B cell (primary cell): ENCODE results near the gene MORN1. TPM values are rescaled to one million over a fixed set of nuclear protein-coding genes. Genes with fewer than 3 reads are reported as not detected.

Source experiments
- ATAC-seq: fragments of 200-7000 bp; cut with Tn5 transposase; one replicate; pipeline ENCODE4 v1.10.0; 2021; ENCODE audit warnings: low read depth, mild to moderate bottlenecking, moderate number of reproducible peaks, moderate library complexity
- CTCF ChIA-PET: fragments of 350-600 bp; sonication (Branson Sonifier 250); formaldehyde crosslinking; loops from one replicate; lab custom pipeline; 2021; ENCODE audit warnings: antibody characterized with exemption, inconsistent platforms; lab: Charles Lee
- POLR2A ChIA-PET: fragments of 350-600 bp; sonication (Branson Sonifier 250); formaldehyde crosslinking; loops from one replicate; lab custom pipeline; 2021; ENCODE audit warnings: antibody characterized with exemption; lab: Charles Lee
- DNase-seq: peaks from one replicate; pipeline ENCODE4 v3.0.0; 2013
- H2AFZ ChIP-seq: 2 replicates; pipeline ENCODE4 v1.6.1; 2012; ENCODE audit warnings: mild to moderate bottlenecking, low read depth, low read length; ENCODE audit not compliant: insufficient read depth, poor library complexity, severe bottlenecking
- H3K27ac ChIP-seq, 2 donors: 1 replicate in 1 of 2; 2 replicates in 1 of 2; pipeline ENCODE4 v1.5.1; 2012 to 2013; ENCODE audit warnings: low read length in 2 of 2, mild to moderate bottlenecking in 2 of 2, moderate library complexity in 1 of 2
- H3K27me3 ChIP-seq, 4 experiments: fragments of 200-600 bp in 1 of 4; sonication (generic) in 1 of 4; replicated peaks in 1 of 4; 1 replicate in 2 of 4; 2 replicates in 2 of 4; pipeline versions ENCODE4 v1.6.1 to v1.7.0; 2013 to 2016; ENCODE audit warnings: low read length in 3 of 4, mild to moderate bottlenecking in 2 of 4, mixed read lengths in 1 of 4, moderate library complexity in 1 of 4; ENCODE audit not compliant: insufficient read depth in 4 of 4, control insufficient read depth in 3 of 4; ENCODE audit errors: control extremely low read depth in 1 of 4
- H3K36me3 ChIP-seq, 2 experiments: replicated peaks in 1 of 2; 1 replicate in 1 of 2; 2 replicates in 1 of 2; pipeline versions ENCODE4 v1.6.1 to v1.7.1; 2013; ENCODE audit warnings: low read length in 1 of 2; ENCODE audit not compliant: insufficient read depth in 2 of 2, control insufficient read depth in 1 of 2; ENCODE audit errors: control extremely low read depth in 1 of 2, extremely low read depth in 1 of 2
- H3K4me1 ChIP-seq, 2 donors: fragments of 200-600 bp in 1 of 2; sonication (generic) in 1 of 2; 1 replicate in 1 of 2; 2 replicates in 1 of 2; pipeline versions ENCODE4 v1.5.1 to v1.6.1; 2013 to 2017; ENCODE audit warnings: low read length in 2 of 2; ENCODE audit not compliant: control insufficient read depth in 2 of 2, insufficient read depth in 2 of 2
- H3K4me2 ChIP-seq: replicated peaks from 2 replicates; pipeline ENCODE3; 2012; ENCODE audit warnings: mild to moderate bottlenecking, low read depth, low read length; ENCODE audit not compliant: poor library complexity, severe bottlenecking
- H3K4me3 ChIP-seq, 5 experiments: fragments of 200-600 bp in 1 of 5; sonication (generic) in 1 of 5; 1 replicate in 3 of 5; 2 replicates in 2 of 5; pipeline versions ENCODE4 v1.5.1 to v1.7.0; 2011 to 2016; ENCODE audit warnings: low read length in 4 of 5, mild to moderate bottlenecking in 4 of 5, low read depth in 2 of 5, control low read depth in 1 of 5, moderate library complexity in 1 of 5; ENCODE audit not compliant: insufficient read depth in 1 of 5; ENCODE audit errors: control extremely low read depth in 1 of 5, extremely low read depth in 1 of 5
- H3K79me2 ChIP-seq: fragments of 200-600 bp; sonication (generic); one replicate; pipeline ENCODE4 v1.6.0; 2016; ENCODE audit warnings: low read length; ENCODE audit not compliant: control insufficient read depth, insufficient read depth
- H3K9ac ChIP-seq: fragments of 200-600 bp; sonication (generic); 2 replicates; pipeline ENCODE4 v1.6.1; 2017; ENCODE audit warnings: mild to moderate bottlenecking, low read length, moderate library complexity
- H3K9me3 ChIP-seq, 3 donors: one replicate each; pipeline versions ENCODE4 v1.6.1 to v1.7.1; 2013; ENCODE audit warnings: low read length in 2 of 3; ENCODE audit not compliant: control insufficient read depth in 2 of 3, insufficient read depth in 1 of 3; ENCODE audit errors: control extremely low read depth in 1 of 3
- H4K20me1 ChIP-seq: 2 replicates; pipeline ENCODE4 v1.6.0; 2012; ENCODE audit warnings: mild to moderate bottlenecking, low read length; ENCODE audit not compliant: insufficient read depth, control insufficient read depth, poor library complexity, severe bottlenecking
- H3K27ac Mint-ChIP-seq: one replicate; pipeline ENCODE4 v1.8.0; 2021; ENCODE audit warnings: mixed read lengths
- H3K27me3 Mint-ChIP-seq: one replicate; pipeline ENCODE4 v1.8.0; 2021; ENCODE audit warnings: mixed read lengths
- H3K4me1 Mint-ChIP-seq: one replicate; pipeline ENCODE4 v1.8.0; 2021; ENCODE audit warnings: mixed read lengths
- H3K4me3 Mint-ChIP-seq: one replicate; pipeline ENCODE4 v1.8.0; 2021; ENCODE audit warnings: mixed read lengths
- H3K9me3 Mint-ChIP-seq: one replicate; pipeline ENCODE4 v1.8.0; 2022; ENCODE audit warnings: mixed read lengths; ENCODE audit not compliant: insufficient read depth
- EZH2 ChIP-seq: IDR thresholded peaks from 2 replicates; pipeline ENCODE4 v1.6.1; 2012; ENCODE audit warnings: borderline replicate concordance, low read depth, mild to moderate bottlenecking, moderate library complexity, low read length; ENCODE audit not compliant: insufficient read depth, poor library complexity, severe bottlenecking
- WGBS: methylation state at CpG from one replicate; pipeline ENCODE4 v1.1.5; 2013; ENCODE audit warnings: missing lambda C conversion rate; ENCODE audit not compliant: insufficient coverage; 5-methylcytosine and 5-hydroxymethylcytosine counted together
- intact Hi-C: fragments of 100-400 bp; cut with micrococcal nuclease; formaldehyde crosslinking; loops from one replicate; pipeline ENCODE4 v1.10.0; 2022
- polyA plus RNA-seq: library from polyadenylated mRNA; depleted of rRNA; stranded (reverse); fragments of >200 nt; gene quantifications from 2 replicates; pipeline ENCODE4 v1.2.3, GENCODE V29; 2012
- total RNA-seq, 2 donors: library from RNA; stranded (reverse); fragments of 120-200 nt in 1 of 2; gene quantifications; 1 replicate in 1 of 2; 2 replicates in 1 of 2; pipeline versions ENCODE4 v1.2.3 to v1.2.4, GENCODE V29; 2013 to 2022
- TF ChIP-seq, protein P1 (sequence below): fragments of 200-600 bp; IDR thresholded peaks from one replicate; pipeline ENCODE4 v1.8.0; 2022; ENCODE audit warnings: antibody characterized with exemption, mild to moderate bottlenecking

Gene MORN1
- total and polyA plus RNA-seq, 2 donors (not counting 1 experiment from before 2014, with no cell fraction given), result 10.2 to 32.6 TPM

DNA sequence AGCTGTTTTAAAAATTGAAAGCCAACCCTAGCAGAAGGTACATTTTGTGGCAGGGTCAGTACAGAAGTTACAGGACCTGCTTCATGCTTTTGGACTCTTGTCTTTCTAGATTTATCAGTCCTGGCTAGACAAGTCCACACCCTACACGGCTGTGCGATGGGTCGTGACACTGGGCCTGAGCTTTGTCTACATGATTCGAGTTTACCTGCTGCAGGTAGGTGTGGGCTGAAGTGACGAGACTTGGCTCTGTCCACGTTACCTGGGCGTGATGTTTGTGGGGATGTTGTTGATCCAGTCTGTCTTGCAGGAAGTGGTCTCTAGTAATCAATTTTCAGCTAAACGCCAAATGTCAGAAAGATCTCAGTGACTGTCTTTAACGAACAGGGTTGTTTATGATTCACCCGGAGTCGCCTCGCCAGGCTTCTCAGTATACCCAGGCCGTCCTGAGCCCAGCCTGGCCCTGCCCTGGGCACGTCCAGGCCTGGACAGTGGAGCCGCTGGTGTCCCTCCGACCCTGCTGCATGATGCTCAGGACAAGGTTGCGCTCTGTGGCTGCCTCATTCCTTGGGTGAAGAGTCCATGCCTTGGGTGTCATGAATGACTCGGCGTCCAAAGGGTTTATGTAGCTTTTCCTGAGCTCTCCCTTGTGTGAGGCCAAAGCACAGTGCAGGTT lies 5.8 kb upstream of the MORN1 start:
- peaks cover 2 to 78% of the 10 kb centered on the region in 2 experiments for H3K36me3 ChIP-seq
- CTCF ChIA-PET, result interaction anchor here (0.8 kb wide), 1 partner anchor 202 kb away, joined by 3 read pairs; the partner anchor contains the start of gene FAAP20

DNA sequence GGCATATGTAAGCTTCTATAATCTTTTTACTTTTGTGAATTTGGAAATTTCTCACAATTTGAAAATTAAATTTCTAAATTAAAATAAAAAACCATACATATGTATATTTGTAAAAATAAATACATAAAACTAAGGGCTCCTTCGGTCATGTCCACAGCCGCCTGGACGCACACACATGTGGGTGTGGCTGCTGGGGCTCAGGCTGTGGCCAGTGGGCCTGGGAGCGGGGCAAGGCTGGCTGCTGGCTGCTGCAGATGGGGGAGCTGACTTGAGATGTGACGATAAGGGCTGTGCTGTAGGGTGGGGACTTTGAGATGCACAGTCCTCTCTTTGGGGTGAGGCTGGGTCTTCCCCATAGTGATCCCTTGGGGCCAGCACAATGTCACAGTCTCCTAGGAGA lies 5.1 kb upstream of the MORN1 start:
- Mint-ChIP-seq H3K27me3 (no peaks in the 10 kb centered on the region), H3K4me3 (no peak overlapping the region), H3K9me3 (no peaks in the 10 kb centered on the region), H3K27ac (no peak overlapping the region), H3K4me1 (peaks cover 41% of the 10 kb centered on the region)
- TF ChIP-seq, protein P1, sequence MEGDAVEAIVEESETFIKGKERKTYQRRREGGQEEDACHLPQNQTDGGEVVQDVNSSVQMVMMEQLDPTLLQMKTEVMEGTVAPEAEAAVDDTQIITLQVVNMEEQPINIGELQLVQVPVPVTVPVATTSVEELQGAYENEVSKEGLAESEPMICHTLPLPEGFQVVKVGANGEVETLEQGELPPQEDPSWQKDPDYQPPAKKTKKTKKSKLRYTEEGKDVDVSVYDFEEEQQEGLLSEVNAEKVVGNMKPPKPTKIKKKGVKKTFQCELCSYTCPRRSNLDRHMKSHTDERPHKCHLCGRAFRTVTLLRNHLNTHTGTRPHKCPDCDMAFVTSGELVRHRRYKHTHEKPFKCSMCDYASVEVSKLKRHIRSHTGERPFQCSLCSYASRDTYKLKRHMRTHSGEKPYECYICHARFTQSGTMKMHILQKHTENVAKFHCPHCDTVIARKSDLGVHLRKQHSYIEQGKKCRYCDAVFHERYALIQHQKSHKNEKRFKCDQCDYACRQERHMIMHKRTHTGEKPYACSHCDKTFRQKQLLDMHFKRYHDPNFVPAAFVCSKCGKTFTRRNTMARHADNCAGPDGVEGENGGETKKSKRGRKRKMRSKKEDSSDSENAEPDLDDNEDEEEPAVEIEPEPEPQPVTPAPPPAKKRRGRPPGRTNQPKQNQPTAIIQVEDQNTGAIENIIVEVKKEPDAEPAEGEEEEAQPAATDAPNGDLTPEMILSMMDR, result no peak
- no peak for TF ChIP-seq EZH2
- H3K27me3 ChIP-seq, result no peaks in the 10 kb centered on the region
- CTCF ChIA-PET, result interaction anchor here (0.8 kb wide), 1 partner anchor 201 kb away, joined by 3 read pairs; the partner anchor contains the start of gene FAAP20
- peaks cover 84% of the 10 kb centered on the region for H3K79me2 ChIP-seq
- no peak overlapping the region for H3K9ac ChIP-seq
- H3K4me2 ChIP-seq, result no peak overlapping the region
- no peak overlapping the region for H3K27ac ChIP-seq
- POLR2A ChIA-PET, result no interaction called here
- DNase-seq, result no peak
- ATAC-seq, result no peak
- H3K9me3 ChIP-seq, result no peaks in the 10 kb centered on the region
- intact Hi-C loops, result no loop called here
- peaks cover 2 to 71% of the 10 kb centered on the region in 2 experiments for H3K36me3 ChIP-seq
- no peak overlapping the region for H2AFZ ChIP-seq
- 88% methylated on average over 4 of the region's 5 CpGs for WGBS
- H3K4me1 ChIP-seq, result peaks cover 18 to 23% of the 10 kb centered on the region in 2 donors
- peaks cover 79% of the 10 kb centered on the region for H4K20me1 ChIP-seq
- no peak overlapping the region for H3K4me3 ChIP-seq

More for the DNA sequence above, 5.8 kb upstream of the MORN1 start:
- no peaks in the 10 kb centered on the region for H3K9me3 ChIP-seq
- H3K4me2 ChIP-seq, result no peak overlapping the region
- WGBS, result 98% methylated on average over 19 of the region's 19 CpGs
- peaks cover 88% of the 10 kb centered on the region for H3K79me2 ChIP-seq
- H3K4me3 ChIP-seq, result no peak overlapping the region
- no peaks in the 10 kb centered on the region for H3K9me3 Mint-ChIP-seq
- peaks cover 40% of the 10 kb centered on the region for H3K4me1 Mint-ChIP-seq
- peak overlapping the region; percentile 63 for H3K27ac Mint-ChIP-seq
- intact Hi-C loops, result no loop called here
- H3K27ac ChIP-seq, result no peak overlapping the region
- H3K4me3 Mint-ChIP-seq, result no peak overlapping the region
- H3K27me3 Mint-ChIP-seq, result no peaks in the 10 kb centered on the region
- H3K27me3 ChIP-seq, result no peaks in the 10 kb centered on the region
- DNase-seq, result no peak
- peaks cover 18 to 23% of the 10 kb centered on the region in 2 donors for H3K4me1 ChIP-seq
- H3K9ac ChIP-seq, result no peak overlapping the region
- peaks cover 85% of the 10 kb centered on the region for H4K20me1 ChIP-seq
- no peak for ATAC-seq
- TF ChIP-seq, protein P1, result no peak
- TF ChIP-seq EZH2, result no peak
- H2AFZ ChIP-seq, result no peak overlapping the region
- POLR2A ChIA-PET, result no interaction called here
